ENCODE results near the gene TNFRSF1A. TPM values are rescaled to one million over a fixed set of nuclear protein-coding genes. Genes with fewer than 3 reads are reported as not detected.

TNFRSF1A gene
- total RNA-seq, result 60.0 TPM
- long read RNA-seq, transcript TNFRSF1A-201 (10 exons, 2,223 nt), result major isoform, 20 of 33 reads
- long read RNA-seq, partial matches to known transcripts, result 7 of 33 reads
- long read RNA-seq, other reads (novel, unspliced or antisense), result 5 of 33 reads

- intact Hi-C loops (cut with DNase I), result no loop called here
- peak; percentile 92 for DNase-seq (ENCODE audit: low spot score)
Observed at GRCh38 chr12:6341417-6342139, at the start of gene TNFRSF1A. TNFRSF1A (minus strand) TSS chr12:6342076; CDS start chr12:6341814, 262 bp downstream.

GRCh38 chr12:6391013-6391412 is 49.1 kb upstream of the TNFRSF1A start:
- DNase-seq (ENCODE audit: low spot score), result no peak
- intact Hi-C loops (cut with DNase I), result no loop called here

- intact Hi-C loops (cut with DNase I), result no loop called here
- no peak for DNase-seq (ENCODE audit: low spot score)
Observed at GRCh38 chr12:6390084-6390799, 48.4 kb upstream of the TNFRSF1A start.

- intact Hi-C loops (cut with DNase I), result no loop called here
Observed at GRCh38 chr12:6387541-6387940, 45.7 kb upstream of the TNFRSF1A start.

GRCh38 chr12:6386491-6386890 is 44.6 kb upstream of the TNFRSF1A start:
- intact Hi-C loops (cut with DNase I), result no loop called here
- DNase-seq (ENCODE audit: low spot score), result no peak

More at GRCh38 chr12:6387541-6387940, 45.7 kb upstream of the TNFRSF1A start:
- no peak for DNase-seq (ENCODE audit: low spot score)

- peak; percentile 62 for DNase-seq (ENCODE audit: low spot score)
- intact Hi-C loops (cut with DNase I), result no loop called here
Observed at GRCh38 chr12:6386038-6386437, 44.2 kb upstream of the TNFRSF1A start.

GRCh38 chr12:6384499-6385436 is 42.9 kb upstream of the TNFRSF1A start:
- peak; percentile 67 for DNase-seq (ENCODE audit: low spot score)
- intact Hi-C loops (cut with DNase I), result loop anchor here (1.0 kb wide), 1 partner anchor 46 kb away; no protein-coding TSS in a partner anchor

GRCh38 chr12:6383572-6384498 is 42.0 kb upstream of the TNFRSF1A start, which contains the start of gene LTBR:
LTBR (plus strand) TSS chr12:6384162; CDS start chr12:6384359, 197 bp downstream.
- intact Hi-C loops (cut with DNase I), result loop anchor here (1.0 kb wide), 1 partner anchor 46 kb away; no protein-coding TSS in a partner anchor
- peak; percentile 99 for DNase-seq (ENCODE audit: low spot score)

- intact Hi-C loops (cut with DNase I), result no loop called here
- peak; percentile 72 for DNase-seq (ENCODE audit: low spot score)
Observed at GRCh38 chr12:6382982-6383381, 41.1 kb upstream of the TNFRSF1A start.

- intact Hi-C loops (cut with DNase I), result no loop called here
Observed at GRCh38 chr12:6382371-6382770, 40.5 kb upstream of the TNFRSF1A start.

GRCh38 chr12:6380141-6381121 is 38.6 kb upstream of the TNFRSF1A start:
- intact Hi-C loops (cut with DNase I), result no loop called here
- peak; percentile 26 for DNase-seq (ENCODE audit: low spot score)

More at GRCh38 chr12:6382371-6382770, 40.5 kb upstream of the TNFRSF1A start:
- DNase-seq (ENCODE audit: low spot score), result peak; percentile 41

GRCh38 chr12:6378709-6379472 is 37.0 kb upstream of the TNFRSF1A start:
- intact Hi-C loops (cut with DNase I), result no loop called here
- peak; percentile 44 for DNase-seq (ENCODE audit: low spot score)

GRCh38 chr12:6377667-6377994 is 35.8 kb upstream of the TNFRSF1A start:
- intact Hi-C loops (cut with DNase I), result no loop called here
- DNase-seq (ENCODE audit: low spot score), result peak; percentile 72

GRCh38 chr12:6376870-6377666 is 35.2 kb upstream of the TNFRSF1A start:
- DNase-seq (ENCODE audit: low spot score), result peak; percentile 47
- intact Hi-C loops (cut with DNase I), result no loop called here

- peak; percentile 82 for DNase-seq (ENCODE audit: low spot score)
- intact Hi-C loops (cut with DNase I), result no loop called here
Observed at GRCh38 chr12:6376079-6376869, 34.4 kb upstream of the TNFRSF1A start.

All from cardiac septum (tissue), 1 donor.